GM23248 (cell line): ENCODE results near the gene PRSS23. TPM values are rescaled to one million over a fixed set of nuclear protein-coding genes. Genes with fewer than 3 reads are reported as not detected.
"Not testable (repeated sequence)": the region's sequence is repeated elsewhere in the genome, so short reads cannot be mapped to it uniquely, and the experiment has no call there.

Experiments
- DNase-seq: peaks from one replicate; pipeline ENCODE4 v3.0.0-alpha.2; 2015
- H2AFZ ChIP-seq: fragments of 200-600 bp; sonication (generic); 2 replicates; pipeline ENCODE4 v1.6.1; 2016; ENCODE audit warnings: antibody characterized with exemption
- H3F3A ChIP-seq: fragments of 200-600 bp; sonication (generic); 2 replicates; pipeline ENCODE4 v1.6.1; 2016; ENCODE audit warnings: mild to moderate bottlenecking, antibody characterized with exemption, mixed run types; ENCODE audit not compliant: insufficient read depth
- H3K27ac ChIP-seq: fragments of 200-600 bp; sonication (generic); 2 replicates; pipeline ENCODE4 v1.5.1; 2016; ENCODE audit warnings: mild to moderate bottlenecking
- H3K27me3 ChIP-seq: fragments of 200-600 bp; sonication (generic); replicated peaks from 2 replicates; pipeline ENCODE4 v1.6.1; 2016; ENCODE audit warnings: mild to moderate bottlenecking; ENCODE audit not compliant: insufficient read depth
- H3K36me3 ChIP-seq: fragments of 200-600 bp; sonication (generic); 2 replicates; pipeline ENCODE4 v1.6.1; 2016; ENCODE audit warnings: low read depth, mild to moderate bottlenecking
- H3K4me1 ChIP-seq: fragments of 200-600 bp; sonication (generic); 2 replicates; pipeline ENCODE4 v1.6.1; 2016; ENCODE audit warnings: mild to moderate bottlenecking; ENCODE audit not compliant: insufficient read depth
- H3K4me2 ChIP-seq: fragments of 200-600 bp; sonication (generic); one replicate; pipeline ENCODE4 v1.6.1; 2016; ENCODE audit warnings: mild to moderate bottlenecking; ENCODE audit not compliant: unreplicated experiment
- H3K4me3 ChIP-seq: fragments of 200-600 bp; sonication (generic); 2 replicates; pipeline ENCODE4 v1.5.1; 2016; ENCODE audit warnings: mild to moderate bottlenecking
- H3K79me2 ChIP-seq: fragments of 200-600 bp; sonication (generic); 2 replicates; pipeline ENCODE4 v1.6.1; 2016; ENCODE audit warnings: mild to moderate bottlenecking; ENCODE audit not compliant: insufficient read depth
- H3K9ac ChIP-seq: fragments of 200-600 bp; sonication (generic); 2 replicates; pipeline ENCODE4 v1.6.1; 2016; ENCODE audit warnings: mild to moderate bottlenecking
- H3K9me2 ChIP-seq: fragments of 200-600 bp; sonication (generic); 2 replicates; pipeline ENCODE4 v1.6.1; 2016; ENCODE audit warnings: mixed run types, mild to moderate bottlenecking, moderate library complexity; ENCODE audit not compliant: insufficient read depth
- H3K9me3 ChIP-seq: fragments of 200-600 bp; sonication (generic); one replicate; pipeline ENCODE4 v1.6.1; 2017; ENCODE audit warnings: low read depth
- H4K20me1 ChIP-seq: fragments of 200-600 bp; sonication (generic); 2 replicates; pipeline ENCODE4 v1.6.0; 2016; ENCODE audit not compliant: insufficient read depth
- EZH2 ChIP-seq: fragments of 200-600 bp; sonication (generic); IDR thresholded peaks from 2 replicates; pipeline ENCODE4 v1.6.1; 2018; ENCODE audit warnings: antibody characterized with exemption, mild to moderate bottlenecking; ENCODE audit not compliant: insufficient read depth, poor library complexity, severe bottlenecking
- EZH2phosphoT487 ChIP-seq: fragments of 200-600 bp; sonication (generic); IDR thresholded peaks from 2 replicates; pipeline ENCODE4 v1.6.1; 2018; ENCODE audit warnings: antibody characterized with exemption, moderate library complexity, mild to moderate bottlenecking, low read depth; ENCODE audit not compliant: insufficient read depth
- WGBS, 2 experiments: methylation state at CpG; one replicate each; pipeline ENCODE4 v1.1.6; 2015 to 2017; ENCODE audit warnings: low lambda C conversion rate in 2 of 2, low coverage in 1 of 2; ENCODE audit errors: missing lambda C conversion rate in 2 of 2; 5-methylcytosine and 5-hydroxymethylcytosine counted together
- in situ Hi-C: fragments of 300-500 bp; cut with MboI; formaldehyde crosslinking; loops from 2 replicates; pipeline ENCODE4 v1.15.0; 2020
- polyA plus RNA-seq: library from polyadenylated mRNA; unstranded; fragments of >200 nt; fragmentation: Nextera tagmentation; extraction: Ambion mirVana; gene quantifications from 2 replicates; pipeline ENCODE4 v1.2.1, GENCODE V29; 2016
- total RNA-seq: library from RNA; depleted of rRNA; stranded (reverse); fragments of >200 nt; shearing (Covaris generic); gene quantifications from 2 replicates; pipeline ENCODE4 v1.2.3, GENCODE V29; 2014

Gene PRSS23
- total and polyA plus RNA-seq, 2 experiments from 2014 or later: 217 to 376 TPM

- peak overlapping the region; percentile 56 for H3K27ac ChIP-seq
- H2AFZ ChIP-seq: peak overlapping the region; percentile 31; the same call in 1 of the 2 replicates
- peaks cover 23% of the 10 kb centered on the region; the same call in 1 of the 2 replicates for H3F3A ChIP-seq
- H3K36me3 ChIP-seq: no peaks in the 10 kb centered on the region
- no peak for TF ChIP-seq EZH2phosphoT487
- no peak for TF ChIP-seq EZH2
- peak overlapping the region; percentile 8; the same call in 1 of the 2 replicates for H3K4me3 ChIP-seq
- peak overlapping the region; percentile 58 for H3K4me2 ChIP-seq
- 40 to 43% methylated on average over 1 of the region's 1 CpG for WGBS, 2 experiments
- H4K20me1 ChIP-seq: no peaks in the 10 kb centered on the region
- H3K4me1 ChIP-seq: peaks cover 38% of the 10 kb centered on the region
- no peaks in the 10 kb centered on the region for H3K9me3 ChIP-seq
- no peaks in the 10 kb centered on the region for H3K79me2 ChIP-seq
- in situ Hi-C loops: no loop called here
- peak; percentile 24 for DNase-seq
- peak overlapping the region; percentile 11; the same call in 1 of the 2 replicates for H3K9ac ChIP-seq
- no peaks in the 10 kb centered on the region for H3K27me3 ChIP-seq
- H3K9me2 ChIP-seq: no peaks in the 10 kb centered on the region
These were observed 39.8 kb upstream of the PRSS23 start for GRCh38 chr11:86760577-86760976.

- no peak for TF ChIP-seq EZH2
- no peak for TF ChIP-seq EZH2phosphoT487
- H3K27me3 ChIP-seq: no peaks in the 10 kb centered on the region
- DNase-seq: peak; percentile 77
- H4K20me1 ChIP-seq: no peaks in the 10 kb centered on the region
- peaks cover 23% of the 10 kb centered on the region; the same call in 1 of the 2 replicates for H3F3A ChIP-seq
- no peaks in the 10 kb centered on the region for H3K9me2 ChIP-seq
- peaks cover 38% of the 10 kb centered on the region for H3K4me1 ChIP-seq
- no peaks in the 10 kb centered on the region for H3K36me3 ChIP-seq
- no peak overlapping the region for H3K4me3 ChIP-seq
- H3K9me3 ChIP-seq: no peaks in the 10 kb centered on the region
- 49 to 56% methylated on average over 2 of the region's 2 CpGs for WGBS, 2 experiments
- 0 out of 2 replicates have a peak overlapping the region, but pooled peaks have one; percentile 0 for H3K9ac ChIP-seq
- no peaks in the 10 kb centered on the region for H3K79me2 ChIP-seq
- peak overlapping the region; percentile 58 for H3K4me2 ChIP-seq
- peak overlapping the region; percentile 36; the same call in 1 of the 2 replicates for H2AFZ ChIP-seq
- H3K27ac ChIP-seq: peak overlapping the region; percentile 56
- in situ Hi-C loops: no loop called here
These were observed 38.4 kb upstream of the PRSS23 start for GRCh38 chr11:86761978-86762377.

DNA sequence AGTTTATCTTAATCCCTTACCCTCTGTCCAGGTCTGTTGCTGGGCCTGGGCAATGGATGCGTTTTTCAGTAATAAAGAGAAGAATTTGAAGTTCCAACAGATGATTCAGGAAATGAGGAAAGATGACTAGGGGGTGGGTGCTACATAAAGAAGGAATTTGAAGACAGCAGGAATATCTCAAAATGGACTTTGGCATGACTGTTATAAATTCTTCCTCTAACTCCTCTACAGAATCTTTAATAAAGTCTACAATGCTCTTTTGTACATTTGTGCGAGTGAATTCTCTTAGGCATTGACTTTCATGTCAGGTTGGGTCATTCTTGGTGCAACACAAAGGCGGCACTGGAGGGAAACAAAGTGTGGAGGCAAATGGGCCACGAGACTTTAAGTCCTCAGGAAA, 35.1 kb upstream of the PRSS23 start:
- no peak for DNase-seq
- Histone ChIP-seq H3K36me3 (no peaks in the 10 kb centered on the region), H3K4me2 (no peak overlapping the region), H3K79me2 (no peaks in the 10 kb centered on the region), H3K27me3 (no peaks in the 10 kb centered on the region), H3K27ac (no peak overlapping the region), H2AFZ (no peak overlapping the region), H3F3A (peaks cover 23% of the 10 kb centered on the region; the same call in 1 of the 2 replicates), H3K9me3 (no peaks in the 10 kb centered on the region), H3K9ac (no peak overlapping the region), H3K4me1 (peaks cover 37% of the 10 kb centered on the region), H3K4me3 (no peak overlapping the region), H4K20me1 (no peaks in the 10 kb centered on the region), H3K9me2 (no peaks in the 10 kb centered on the region)
- TF ChIP-seq EZH2 (no peak), EZH2phosphoT487 (no peak)
- in situ Hi-C loops: no loop called here
- 85 to 89% methylated on average over 4 of the region's 4 CpGs for WGBS, 2 experiments

DNA sequence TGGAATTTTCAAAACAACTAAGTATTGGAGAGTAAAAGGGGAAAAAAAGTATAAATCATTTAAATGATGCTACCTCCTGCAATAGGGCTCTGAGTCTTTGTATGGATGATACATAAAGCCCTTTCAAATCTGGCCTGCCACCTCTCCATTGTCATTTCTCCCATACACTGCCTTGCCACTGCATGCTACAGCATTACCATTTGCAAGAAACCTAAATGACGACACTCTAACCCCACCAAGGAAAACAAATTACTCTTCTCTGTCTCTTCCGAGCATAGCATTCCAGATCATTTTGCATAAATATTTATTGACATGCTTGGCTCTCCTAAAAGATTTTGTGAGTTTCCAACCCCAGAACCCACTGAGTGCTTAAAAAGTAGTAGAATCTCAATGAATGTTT, 34.5 kb upstream of the PRSS23 start:
- Histone ChIP-seq H3K9ac (no peak overlapping the region), H3K4me3 (no peak overlapping the region), H3F3A (peaks cover 17% of the 10 kb centered on the region; the same call in 1 of the 2 replicates), H3K79me2 (no peaks in the 10 kb centered on the region), H3K4me2 (no peak overlapping the region), H2AFZ (no peak overlapping the region), H3K36me3 (no peaks in the 10 kb centered on the region), H3K27me3 (no peaks in the 10 kb centered on the region), H3K9me2 (no peaks in the 10 kb centered on the region), H3K4me1 (peaks cover 30% of the 10 kb centered on the region), H3K9me3 (no peaks in the 10 kb centered on the region), H4K20me1 (no peaks in the 10 kb centered on the region), H3K27ac (no peak overlapping the region)
- 56 to 70% methylated on average over 2 of the region's 2 CpGs for WGBS, 2 experiments
- TF ChIP-seq EZH2phosphoT487: no peak
- TF ChIP-seq EZH2: no peak
- in situ Hi-C loops: no loop called here
- DNase-seq: no peak

GRCh38 chr11:86769219-86769618, 31.1 kb upstream of the PRSS23 start:
- Histone ChIP-seq H3K36me3 (no peaks in the 10 kb centered on the region), H3K4me1 (peaks cover 17% of the 10 kb centered on the region), H3K79me2 (no peaks in the 10 kb centered on the region), H3K4me2 (no peak overlapping the region), H4K20me1 (no peaks in the 10 kb centered on the region), H3K27ac (no peak overlapping the region), H3F3A (0 out of 2 replicates have a peak, but pooled peaks cover 4% of the 10 kb centered on the region), H3K9me2 (no peaks in the 10 kb centered on the region), H3K27me3 (no peaks in the 10 kb centered on the region), H3K9me3 (no peaks in the 10 kb centered on the region), H2AFZ (no peak overlapping the region), H3K9ac (no peak overlapping the region), H3K4me3 (no peak overlapping the region)
- no peak for TF ChIP-seq EZH2phosphoT487
- WGBS, 2 experiments: 11 to 29% methylated on average over 2 of the region's 2 CpGs
- DNase-seq: no peak
- in situ Hi-C loops: no loop called here

DNA sequence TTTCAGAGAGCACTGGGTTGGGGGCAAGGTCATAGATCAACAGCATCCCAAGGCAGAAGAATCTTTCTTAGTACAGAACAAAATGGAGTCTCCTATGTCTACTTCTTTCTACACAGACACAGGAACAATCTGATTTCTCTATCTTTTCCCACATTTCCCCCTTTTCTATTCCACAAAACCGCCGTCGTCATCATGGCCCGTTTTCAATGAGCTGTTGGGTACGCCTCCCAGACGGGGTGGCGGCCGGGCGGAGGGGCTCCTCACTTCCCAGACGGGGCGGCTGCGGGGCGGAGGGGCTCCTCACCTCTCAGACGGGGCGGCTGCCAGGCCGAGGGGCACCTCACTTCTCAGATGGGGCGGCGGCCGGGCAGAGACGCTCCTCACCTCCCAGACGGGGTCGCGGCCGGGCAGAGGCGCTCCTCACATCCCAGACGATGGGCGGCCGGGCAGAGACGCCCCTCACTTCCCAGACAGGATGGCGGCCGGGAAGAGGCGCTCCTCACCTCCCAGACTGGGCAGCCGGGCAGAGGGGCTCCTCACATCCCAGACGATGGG, 29.8 kb upstream of the PRSS23 start:
- in situ Hi-C loops: not testable (repeated sequence)

More for the DNA sequence above, 29.8 kb upstream of the PRSS23 start:
- not testable (repeated sequence) for H3K27ac ChIP-seq, H3K9me2 ChIP-seq, H3K79me2 ChIP-seq, H3F3A ChIP-seq, DNase-seq, H3K4me1 ChIP-seq, H3K9me3 ChIP-seq, H3K9ac ChIP-seq, H4K20me1 ChIP-seq, H3K27me3 ChIP-seq, H3K4me3 ChIP-seq, H3K4me2 ChIP-seq, H3K36me3 ChIP-seq, H2AFZ ChIP-seq
- 91 to 92% methylated on average over 10 to 16 of the region's 34 CpGs for WGBS, 2 experiments
